Breast epithelium (tissue), 4 donors: ENCODE measurements around the gene ZFPL1. TPM values are rescaled to one million over a fixed set of nuclear protein-coding genes. Genes with fewer than 3 reads are reported as not detected.

Experiments
- DNase-seq, 2 donors: peaks; one replicate each; pipeline ENCODE4 v3.0.0-alpha.2; 2019; ENCODE audit warnings: low spot score in 2 of 2
- H3K27ac ChIP-seq, 2 donors: fragments of 200-600 bp; sonication (generic) in 1 of 2; one replicate each; pipeline ENCODE4 v1.5.1; 2016 to 2019; ENCODE audit warnings: mild to moderate bottlenecking in 1 of 2
- H3K27me3 ChIP-seq, 2 donors: fragments of 200-600 bp; sonication (generic) in 1 of 2; one replicate each; pipeline versions ENCODE4 v1.5.1 to v1.6.0; 2017 to 2019; ENCODE audit warnings: control low read depth in 1 of 2, mild to moderate bottlenecking in 1 of 2
- H3K36me3 ChIP-seq: fragments of 200-600 bp; one replicate; pipeline ENCODE4 v1.5.1; 2019
- H3K4me1 ChIP-seq, 2 donors: fragments of 200-600 bp; sonication (generic); one replicate each; pipeline ENCODE4 v1.5.1; 2016 to 2019; ENCODE audit warnings: control low read depth in 1 of 2
- H3K4me3 ChIP-seq, 3 donors: fragments of 200-600 bp; sonication (generic); 1 replicate in 2 of 3; 2 replicates in 1 of 3; pipeline ENCODE4 v1.5.1; 2016 to 2019; ENCODE audit warnings: mild to moderate bottlenecking in 3 of 3, moderate library complexity in 2 of 3
- H3K9me3 ChIP-seq, 2 donors: fragments of 200-600 bp; sonication (generic) in 1 of 2; one replicate each; pipeline ENCODE4 v1.5.1; 2016 to 2019; ENCODE audit warnings: control low read depth in 1 of 2
- POLR2A ChIP-seq: fragments of 450-650 bp; IDR thresholded peaks from one replicate; pipeline ENCODE4 v1.6.1; 2016; ENCODE audit warnings: antibody characterized with exemption, mild to moderate bottlenecking, moderate library complexity
- POLR2AphosphoS5 ChIP-seq, 3 donors: sonication (generic); formaldehyde crosslinking; IDR thresholded peaks; one replicate each; pipeline ENCODE4 v1.6.1; 2017; ENCODE audit warnings: antibody characterized with exemption in 3 of 3
- intact Hi-C: fragments of 100-400 bp; cut with DNase I; formaldehyde crosslinking; loops from one replicate; pipeline ENCODE4 v1.15.1; 2023; ENCODE audit warnings: low total_unique reads
- total RNA-seq, 3 donors: library from RNA; depleted of rRNA; stranded (reverse); fragments of >200 nt; gene quantifications; one replicate each; pipeline ENCODE4 v1.1.0, GENCODE V29; 2016
- TF ChIP-seq, protein P1 (sequence below), 3 donors: fragments of 450-650 bp; IDR thresholded peaks; one replicate each; pipeline ENCODE4 v1.5.1; 2016 to 2017; ENCODE audit warnings: antibody characterized with exemption in 3 of 3, mild to moderate bottlenecking in 3 of 3, moderate library complexity in 3 of 3

Gene ZFPL1
- total RNA-seq, 3 donors from 2014 or later, result 33.8 to 44.1 (median 44.0) TPM

DNA sequence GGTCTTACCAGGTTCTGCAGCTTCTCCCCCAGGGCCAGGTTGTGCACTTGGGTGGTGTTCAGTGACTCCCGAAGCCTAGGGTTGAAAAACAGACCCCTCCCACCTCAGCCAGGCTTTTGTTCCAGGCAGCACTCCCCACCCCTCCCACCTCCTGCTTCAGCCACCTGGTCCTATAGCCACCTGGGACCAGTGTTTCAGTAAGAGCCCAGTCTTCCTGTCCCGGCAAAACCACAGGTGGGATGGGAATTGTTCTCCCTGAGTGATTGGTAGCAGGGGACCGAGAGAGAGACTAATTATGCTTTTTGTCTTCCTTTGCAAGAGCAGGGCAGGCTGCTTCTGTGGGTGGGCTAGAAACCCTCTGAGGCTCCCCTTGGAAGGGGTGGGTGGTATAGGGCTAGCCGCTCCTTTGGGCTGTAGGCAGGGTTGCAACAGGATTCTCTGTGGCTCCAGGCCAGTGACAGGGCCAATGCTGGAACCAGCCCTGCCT lies 17.2 kb upstream of the ZFPL1 start:
- no peak overlapping the region for H3K4me3 ChIP-seq
- intact Hi-C loops, result no loop called here
- DNase-seq, result no peak
- no peaks in the 10 kb centered on the region for H3K9me3 ChIP-seq
- TF ChIP-seq POLR2AphosphoS5 (IDR thresholded peaks at IDR 0.05) (no peak), POLR2A (no peak)
- TF ChIP-seq, protein P1, sequence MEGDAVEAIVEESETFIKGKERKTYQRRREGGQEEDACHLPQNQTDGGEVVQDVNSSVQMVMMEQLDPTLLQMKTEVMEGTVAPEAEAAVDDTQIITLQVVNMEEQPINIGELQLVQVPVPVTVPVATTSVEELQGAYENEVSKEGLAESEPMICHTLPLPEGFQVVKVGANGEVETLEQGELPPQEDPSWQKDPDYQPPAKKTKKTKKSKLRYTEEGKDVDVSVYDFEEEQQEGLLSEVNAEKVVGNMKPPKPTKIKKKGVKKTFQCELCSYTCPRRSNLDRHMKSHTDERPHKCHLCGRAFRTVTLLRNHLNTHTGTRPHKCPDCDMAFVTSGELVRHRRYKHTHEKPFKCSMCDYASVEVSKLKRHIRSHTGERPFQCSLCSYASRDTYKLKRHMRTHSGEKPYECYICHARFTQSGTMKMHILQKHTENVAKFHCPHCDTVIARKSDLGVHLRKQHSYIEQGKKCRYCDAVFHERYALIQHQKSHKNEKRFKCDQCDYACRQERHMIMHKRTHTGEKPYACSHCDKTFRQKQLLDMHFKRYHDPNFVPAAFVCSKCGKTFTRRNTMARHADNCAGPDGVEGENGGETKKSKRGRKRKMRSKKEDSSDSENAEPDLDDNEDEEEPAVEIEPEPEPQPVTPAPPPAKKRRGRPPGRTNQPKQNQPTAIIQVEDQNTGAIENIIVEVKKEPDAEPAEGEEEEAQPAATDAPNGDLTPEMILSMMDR (IDR thresholded peaks at IDR 0.05), result no peak
- H3K36me3 ChIP-seq, result no peaks in the 10 kb centered on the region
- H3K27me3 ChIP-seq, result no peaks in the 10 kb centered on the region
- no peak overlapping the region for H3K27ac ChIP-seq
- no peaks in the 10 kb centered on the region for H3K4me1 ChIP-seq

DNA sequence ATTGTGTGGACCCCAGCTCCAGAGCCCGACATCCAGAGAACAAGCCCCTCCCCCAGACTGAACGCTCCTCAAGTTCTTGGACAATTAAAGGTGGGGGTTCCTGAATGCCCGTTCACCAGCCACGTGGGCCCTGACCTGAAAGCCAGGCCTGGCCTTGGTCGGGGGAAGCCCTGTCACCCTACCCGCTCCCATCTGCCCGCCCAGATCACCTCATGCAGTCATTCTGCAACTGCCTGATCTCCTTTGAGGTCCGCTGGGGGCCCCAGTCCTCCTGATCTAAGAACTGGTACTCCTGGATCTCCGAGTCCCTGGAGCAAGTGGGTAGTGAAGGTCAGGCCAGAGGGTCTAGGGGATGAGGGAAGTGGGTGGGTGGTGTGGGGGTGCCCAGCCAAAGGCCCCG lies 16.6 kb upstream of the ZFPL1 start:
- Histone ChIP-seq H3K4me1 (no peaks in the 10 kb centered on the region), H3K27me3 (no peaks in the 10 kb centered on the region), H3K27ac (no peak overlapping the region), H3K4me3 (no peak overlapping the region), H3K9me3 (no peaks in the 10 kb centered on the region), H3K36me3 (no peaks in the 10 kb centered on the region)
- DNase-seq, result no peak
- intact Hi-C loops, result no loop called here
- TF ChIP-seq, protein P1 (IDR thresholded peaks at IDR 0.05), result no peak
- no peak for TF ChIP-seq POLR2AphosphoS5 (IDR thresholded peaks at IDR 0.05)
- no peak for TF ChIP-seq POLR2A

DNA sequence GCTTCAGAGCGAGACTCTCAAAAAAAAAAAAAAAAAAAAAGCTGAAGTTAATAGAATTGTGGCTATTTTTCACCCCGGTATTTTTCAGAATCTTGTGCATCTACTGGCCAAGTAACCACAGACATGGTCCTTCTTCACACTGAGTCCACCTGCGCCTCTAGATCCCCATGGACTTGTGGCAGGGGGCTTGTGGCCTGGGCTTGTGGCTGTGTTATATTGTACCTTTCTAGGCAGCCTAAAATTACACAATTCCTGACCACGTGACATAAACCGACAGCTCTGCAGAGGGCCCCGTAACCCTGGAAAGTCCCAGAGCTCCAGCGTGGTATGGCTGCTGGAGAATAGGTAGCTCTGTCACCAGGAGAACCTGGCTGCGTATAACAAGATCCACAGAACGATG lies 14.8 kb upstream of the ZFPL1 start:
- H3K9me3 ChIP-seq, result no peaks in the 10 kb centered on the region
- TF ChIP-seq POLR2AphosphoS5 (IDR thresholded peaks at IDR 0.05) (no peak), POLR2A (no peak)
- TF ChIP-seq, protein P1 (IDR thresholded peaks at IDR 0.05), result no peak
- H3K4me3 ChIP-seq, result no peak overlapping the region
- no peaks in the 10 kb centered on the region for H3K36me3 ChIP-seq
- no peaks in the 10 kb centered on the region for H3K27me3 ChIP-seq
- H3K27ac ChIP-seq, result no peak overlapping the region
- intact Hi-C loops, result no loop called here
- no peak for DNase-seq
- no peaks in the 10 kb centered on the region for H3K4me1 ChIP-seq

DNA sequence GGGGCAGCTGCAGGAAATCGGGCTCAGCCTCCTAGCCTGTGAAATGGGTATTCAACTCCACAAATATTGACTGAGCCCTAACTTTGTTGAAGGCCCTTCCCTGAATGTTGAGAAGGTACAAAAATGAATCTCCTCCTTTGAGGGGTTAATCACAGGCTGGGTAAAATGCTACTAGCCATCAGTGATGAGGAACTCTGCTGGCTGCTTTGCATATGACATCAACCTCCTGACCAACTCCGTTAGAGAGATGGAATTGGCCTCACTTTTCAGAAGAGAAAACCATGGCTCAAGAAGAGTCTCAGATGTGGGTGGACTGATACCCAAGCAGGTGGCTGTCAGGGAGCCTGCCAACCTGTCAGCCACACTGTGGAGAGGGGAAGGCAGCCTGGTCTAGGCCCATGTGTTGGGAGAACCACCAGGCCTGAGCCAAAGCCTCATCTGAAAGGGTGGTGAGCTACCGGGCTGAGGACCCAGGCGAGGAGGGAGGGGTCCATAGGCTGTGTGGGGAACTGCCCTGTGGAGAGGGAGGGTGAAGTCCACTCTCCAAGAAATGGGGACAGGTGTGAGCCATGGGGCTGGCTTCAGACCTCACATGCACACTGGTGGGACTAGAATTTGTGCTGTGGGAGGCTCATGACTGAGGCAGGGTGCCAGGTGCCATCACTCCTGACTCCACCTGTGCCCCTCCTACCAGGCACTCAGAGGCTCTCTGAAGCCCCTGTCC lies 12.0 kb upstream of the ZFPL1 start:
- intact Hi-C loops, result no loop called here
- Histone ChIP-seq H3K36me3 (no peaks in the 10 kb centered on the region), H3K27me3 (no peaks in the 10 kb centered on the region)

DNA sequence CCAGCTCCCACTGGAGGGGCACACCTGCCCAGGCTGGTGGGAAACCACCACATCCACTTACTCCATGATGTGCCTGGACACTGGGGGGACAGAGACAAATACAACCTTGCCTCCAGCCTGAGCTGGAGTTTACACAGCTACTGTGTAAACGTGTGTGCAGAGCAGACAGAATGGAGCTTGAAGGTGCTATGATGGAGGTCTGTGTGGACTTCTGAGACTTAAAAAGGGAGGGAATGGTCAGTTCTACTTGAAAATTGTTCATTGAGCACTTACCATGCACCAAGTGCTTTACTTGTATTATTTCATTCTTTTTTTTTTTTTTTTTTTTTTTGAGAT lies 11.4 kb upstream of the ZFPL1 start:
- H3K36me3 ChIP-seq, result no peaks in the 10 kb centered on the region
- no peaks in the 10 kb centered on the region for H3K4me1 ChIP-seq
- H3K27ac ChIP-seq, result no peak overlapping the region
- intact Hi-C loops, result no loop called here
- TF ChIP-seq POLR2A, result no peak
- H3K9me3 ChIP-seq, result no peaks in the 10 kb centered on the region
- DNase-seq, result no peak
- no peaks in the 10 kb centered on the region for H3K27me3 ChIP-seq
- no peak overlapping the region for H3K4me3 ChIP-seq

More for the DNA sequence above, 12.0 kb upstream of the ZFPL1 start:
- Histone ChIP-seq H3K4me1 (no peaks in the 10 kb centered on the region), H3K9me3 (no peaks in the 10 kb centered on the region), H3K4me3 (no peak overlapping the region), H3K27ac (no peak overlapping the region)
- no peak for DNase-seq
- TF ChIP-seq, protein P1 (IDR thresholded peaks at IDR 0.05), result no peak
- no peak for TF ChIP-seq POLR2AphosphoS5 (IDR thresholded peaks at IDR 0.05)
- no peak for TF ChIP-seq POLR2A
